ENCODE measurements around the gene SC5D. TPM values are rescaled to one million over a fixed set of nuclear protein-coding genes. Genes with fewer than 3 reads are reported as not detected.

The SC5D gene
- polyA plus RNA-seq, 1 experiment, result 62.7 TPM

- TF ChIP-seq CTCF (IDR thresholded peaks at IDR 0.05; ENCODE audit: low read depth, low read length), result no peak
- no peak overlapping the region for H3K4me3 ChIP-seq (ENCODE audit: low read depth, low read length)
- DNase-seq (ENCODE audit: low read depth, low spot score), result no peak
- H3K9me3 ChIP-seq (ENCODE audit: control insufficient read depth, insufficient read depth, low read length), result no peaks in the 10 kb centered on the region
- H3K27me3 ChIP-seq (ENCODE audit: control insufficient read depth, insufficient read depth, low read length), result peaks cover 11% of the 10 kb centered on the region
- H3K27ac ChIP-seq (ENCODE audit: low read depth, low read length), result no peak overlapping the region
- CTCF ChIA-PET, result interaction anchor here (0.6 kb wide), 1 partner anchor 10 kb away, joined by 6 read pairs; no protein-coding TSS in a partner anchor
- POLR2A ChIA-PET, result no interaction called here
These were observed 58.6 kb downstream of the SC5D start for GRCh38 chr11:121351083-121351630.

- ChIA-PET CTCF (interaction anchor here (0.6 kb wide), 1 partner anchor 105 kb away, joined by 4 read pairs; no protein-coding TSS in a partner anchor), POLR2A (no interaction called here)
- H3K27me3 ChIP-seq (ENCODE audit: control insufficient read depth, insufficient read depth, low read length), result peaks cover 11% of the 10 kb centered on the region
- no peak for TF ChIP-seq CTCF (IDR thresholded peaks at IDR 0.05; ENCODE audit: low read depth, low read length)
- H3K4me3 ChIP-seq (ENCODE audit: low read depth, low read length), result no peak overlapping the region
- H3K9me3 ChIP-seq (ENCODE audit: control insufficient read depth, insufficient read depth, low read length), result no peaks in the 10 kb centered on the region
- DNase-seq (ENCODE audit: low read depth, low spot score), result no peak
- no peak overlapping the region for H3K27ac ChIP-seq (ENCODE audit: low read depth, low read length)
These were observed 59.8 kb downstream of the SC5D start for GRCh38 chr11:121352251-121352891.

GRCh38 chr11:121354192-121354591 lies 61.6 kb downstream of the SC5D start:
- no peak for DNase-seq (ENCODE audit: low read depth, low spot score)
- H3K4me3 ChIP-seq (ENCODE audit: low read depth, low read length), result no peak overlapping the region
- H3K27me3 ChIP-seq (ENCODE audit: control insufficient read depth, insufficient read depth, low read length), result peaks cover 8% of the 10 kb centered on the region
- CTCF ChIA-PET, result interaction anchor here (0.6 kb wide), 1 partner anchor 1700 kb away, joined by 4 read pairs; no protein-coding TSS in a partner anchor
- H3K27ac ChIP-seq (ENCODE audit: low read depth, low read length), result no peak overlapping the region
- H3K9me3 ChIP-seq (ENCODE audit: control insufficient read depth, insufficient read depth, low read length), result no peaks in the 10 kb centered on the region
- POLR2A ChIA-PET, result no interaction called here
- no peak for TF ChIP-seq CTCF (IDR thresholded peaks at IDR 0.05; ENCODE audit: low read depth, low read length)

- TF ChIP-seq CTCF (IDR thresholded peaks at IDR 0.05; ENCODE audit: low read depth, low read length), result no peak
- DNase-seq (ENCODE audit: low read depth, low spot score), result no peak
These were observed 63.8 kb downstream of the SC5D start for GRCh38 chr11:121356357-121356756.

More at GRCh38 chr11:121356357-121356756, 63.8 kb downstream of the SC5D start:
- POLR2A ChIA-PET, result no interaction called here
- Histone ChIP-seq H3K27ac (ENCODE audit: low read depth, low read length) (no peak overlapping the region), H3K4me3 (ENCODE audit: low read depth, low read length) (no peak overlapping the region), H3K9me3 (ENCODE audit: control insufficient read depth, insufficient read depth, low read length) (no peaks in the 10 kb centered on the region), H3K27me3 (ENCODE audit: control insufficient read depth, insufficient read depth, low read length) (peaks cover 5% of the 10 kb centered on the region)
- CTCF ChIA-PET, result no interaction called here

Other genes starting within 250 kb of the SC5D start
- gene TECTA, start 191.5 kb upstream of the SC5D start, polyA plus RNA-seq (2011; rRNA removed), result 0.37 and 0.45 TPM in 2 replicates
- gene SORL1, start 159.5 kb downstream of the SC5D start, polyA plus RNA-seq (2011; rRNA removed), result 5.4 and 5.5 TPM in 2 replicates

Measured in AG04450 (cell line).